SK-N-SH (cell line): ENCODE data around the gene PEX14.

ENCODE experiments used
- CHD2 ChIP-seq: fragments of 150-350 bp; IDR thresholded peaks from 2 replicates; pipeline ENCODE4 v1.6.1; 2018; ENCODE audit warnings: low read length; ENCODE audit not compliant: partially characterized antibody
- CTCF ChIP-seq: fragments of 200-600 bp; sonication (generic); IDR thresholded peaks from 2 replicates; pipeline ENCODE4 v1.6.1; 2017; ENCODE audit warnings: antibody characterized with exemption, mild to moderate bottlenecking, moderate library complexity
- EP300 ChIP-seq, 2 experiments: IDR thresholded peaks; 2 replicates each; pipeline versions ENCODE4 v1.4.0 to v1.6.1; 2012; ENCODE audit warnings: borderline replicate concordance in 1 of 2, low read depth in 1 of 2, low read length in 1 of 2
- POLR2AphosphoS5 ChIP-seq: IDR thresholded peaks from 2 replicates; pipeline ENCODE4 v1.6.1; 2012; ENCODE audit warnings: low read depth, low read length
- RAD21 ChIP-seq: IDR thresholded peaks from 2 replicates; pipeline ENCODE4 v1.6.1; 2012; ENCODE audit warnings: mild to moderate bottlenecking, low read length
- RFX5 ChIP-seq: IDR thresholded peaks from 2 replicates; pipeline ENCODE4 v1.6.1; 2012; ENCODE audit warnings: mild to moderate bottlenecking, improper control_type of control experiment, low read length
- SMC3 ChIP-seq: IDR thresholded peaks from 2 replicates; pipeline ENCODE4 v1.6.1; 2012; ENCODE audit warnings: low read depth, low read length, improper control_type of control experiment
- YY1 ChIP-seq: IDR thresholded peaks from 2 replicates; pipeline ENCODE4 v1.4.0; 2012; ENCODE audit warnings: low read depth, mild to moderate bottlenecking

GRCh38 chr1:10588640-10589039 is 113.9 kb downstream of the PEX14 start:
- no peak for TF ChIP-seq CTCF
- no peak for TF ChIP-seq SMC3
- no peak for TF ChIP-seq RAD21
- TF ChIP-seq YY1: no peak
- TF ChIP-seq EP300 (IDR thresholded peaks at IDR 0.05; ENCODE audit: borderline replicate concordance in 1 of 2, low read depth in 1 of 2, low read length in 1 of 2): no peak
- TF ChIP-seq CHD2: no peak
- TF ChIP-seq POLR2AphosphoS5: no peak
- no peak for TF ChIP-seq RFX5
